GM21529 (cell line): Measurements from ENCODE around the gene FGGY.
"Not testable (repeated sequence)": the region's sequence is repeated elsewhere in the genome, so short reads cannot be mapped to it uniquely, and the experiment has no call there.

ENCODE experiments used
- ATAC-seq: cut with Tn5 transposase; IDR thresholded peaks from one replicate; pipeline ENCODE4 v1.9.1; 2021; ENCODE audit not compliant: unreplicated experiment

FGGY gene

DNA sequence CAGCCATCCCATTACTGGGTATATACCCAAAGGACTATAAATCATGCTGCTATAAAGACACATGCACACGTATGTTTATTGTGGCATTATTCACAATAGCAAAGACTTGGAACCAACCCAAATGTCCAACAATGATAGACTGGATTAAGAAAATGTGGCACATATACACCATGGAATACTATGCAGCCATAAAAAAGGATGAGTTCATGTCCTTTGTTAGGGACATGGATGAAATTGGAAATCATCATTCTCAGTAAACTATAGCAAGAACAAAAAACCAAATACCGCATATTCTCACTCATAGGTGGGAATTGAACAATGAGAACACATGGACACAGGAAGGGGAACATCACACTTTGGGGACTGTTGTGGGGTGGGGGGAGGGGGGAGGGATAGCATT lies 241.6 kb downstream of the FGGY start:
- not testable (repeated sequence) for ATAC-seq

DNA sequence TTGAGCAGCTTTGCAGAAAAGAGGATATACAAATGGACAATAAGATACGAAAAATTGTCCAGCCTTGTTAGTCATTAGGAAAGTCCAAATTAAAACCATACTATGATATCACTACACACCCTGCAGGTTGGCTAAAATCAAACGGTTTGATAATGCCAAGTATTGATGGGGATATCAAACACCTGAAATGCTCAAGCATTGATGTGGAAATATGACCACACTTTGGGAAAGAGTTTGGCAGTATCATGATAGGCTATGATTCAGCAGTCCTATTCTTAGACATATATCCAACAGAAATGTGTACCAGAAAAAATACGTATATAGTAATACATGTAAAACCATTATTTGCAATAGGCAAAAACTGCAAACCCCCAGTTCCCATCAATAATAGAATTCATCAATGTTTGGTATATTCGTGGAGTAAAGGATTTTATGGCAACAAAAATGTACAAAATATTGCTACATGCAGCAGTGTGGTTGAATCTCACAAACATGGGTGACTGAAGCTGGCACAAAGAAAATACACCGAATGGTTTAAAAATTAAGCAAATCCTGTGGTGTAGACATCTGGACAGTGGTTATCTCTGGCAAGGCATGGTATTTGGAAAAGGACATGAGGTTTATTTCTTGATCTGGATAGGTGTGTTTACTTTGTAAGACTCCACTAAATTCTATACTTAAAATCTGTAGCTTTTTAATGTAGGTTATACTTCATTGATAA lies 243.2 kb downstream of the FGGY start:
- ATAC-seq: no peak

DNA sequence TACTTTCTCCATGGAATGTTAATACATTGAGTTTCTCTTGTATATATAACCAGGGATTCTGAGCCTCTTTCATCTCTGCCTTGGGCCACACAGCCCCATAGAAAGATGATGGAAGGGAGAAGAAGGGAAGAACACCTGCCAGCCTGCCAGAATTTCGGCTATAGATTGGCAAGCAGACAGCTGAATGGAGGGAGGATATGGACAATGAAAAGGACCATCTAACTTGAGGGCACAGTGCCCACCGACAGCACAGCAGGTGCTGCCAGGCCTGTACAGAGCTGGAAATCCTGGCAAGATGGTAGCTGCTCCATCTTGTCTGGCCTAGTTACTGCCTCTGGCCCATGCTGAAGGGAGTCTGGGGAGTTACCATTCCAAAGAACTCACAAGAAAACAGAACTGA lies 244.3 kb downstream of the FGGY start:
- ATAC-seq: no peak

DNA sequence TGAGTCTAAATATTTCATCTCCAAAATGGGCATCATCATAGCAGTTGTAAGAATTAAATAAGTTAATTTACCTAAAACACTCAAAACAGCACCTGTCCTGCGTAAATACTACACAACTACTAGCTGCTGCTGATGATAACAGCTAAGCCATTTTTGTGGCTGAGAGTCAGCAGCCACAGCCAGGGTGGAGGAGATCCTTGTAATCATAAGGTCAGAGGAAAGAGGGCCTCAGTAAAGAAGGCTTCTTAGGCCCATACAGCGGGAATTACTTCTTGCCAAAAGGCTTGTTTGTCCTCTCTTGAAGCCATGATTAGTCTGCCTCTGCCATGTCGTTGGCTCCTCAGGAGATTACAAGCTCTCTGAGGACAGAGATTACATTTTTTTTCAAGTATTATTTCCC lies 245.0 kb downstream of the FGGY start:
- no peak for ATAC-seq

DNA sequence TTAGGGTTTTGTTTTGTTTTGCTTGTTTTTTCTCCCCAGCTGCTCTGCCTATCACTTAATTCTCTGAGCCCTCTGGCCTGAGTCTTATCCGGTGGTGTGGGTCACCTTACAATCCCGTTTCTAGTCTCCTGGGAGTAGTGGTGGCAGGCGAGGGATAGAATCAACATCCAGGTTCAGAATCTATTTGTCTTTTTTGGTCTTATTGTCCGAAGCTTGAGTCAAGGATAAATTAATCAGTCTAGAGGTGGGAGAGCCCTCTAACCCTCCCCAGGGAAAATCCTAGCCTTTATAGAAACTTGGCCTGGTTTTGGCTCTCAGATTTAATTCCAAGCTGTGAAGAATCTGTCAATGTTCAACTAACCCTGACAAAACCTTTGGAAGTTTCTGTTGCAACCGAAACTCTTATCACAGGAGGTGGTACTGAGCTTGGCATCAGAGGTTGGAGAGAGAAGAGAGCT lies 246.3 kb downstream of the FGGY start:
- no peak for ATAC-seq

DNA sequence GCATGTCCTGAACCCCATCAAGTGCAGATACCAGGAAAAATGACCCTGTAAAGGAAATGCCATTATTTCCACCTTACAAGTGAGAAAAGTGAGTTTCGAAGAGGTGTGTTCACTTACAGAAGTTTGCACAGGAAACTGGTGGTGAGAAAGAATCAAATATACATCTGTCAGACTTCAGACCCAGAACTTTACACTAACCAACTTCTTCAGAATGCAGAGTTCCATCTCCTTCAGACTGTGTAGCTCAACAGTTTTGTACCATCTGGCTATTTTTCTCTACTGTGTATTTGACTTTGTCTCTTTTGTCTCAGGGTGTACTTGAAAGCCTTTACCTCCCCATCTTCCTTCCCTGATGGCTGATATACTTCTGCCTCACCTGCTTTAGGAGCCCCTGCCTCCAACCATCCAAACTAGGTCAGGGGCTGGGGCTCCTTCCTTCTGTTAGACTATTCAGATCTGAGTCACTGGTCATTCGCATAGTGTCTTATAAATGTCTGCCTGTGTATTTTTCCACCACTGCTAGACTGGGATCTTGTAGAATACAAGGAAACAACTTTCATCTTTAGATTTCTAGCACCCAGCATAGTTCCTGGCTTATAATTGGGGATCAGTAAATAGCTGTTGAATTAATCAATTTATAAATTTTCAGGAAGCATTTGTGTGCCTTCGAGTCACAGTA lies 247.9 kb downstream of the FGGY start:
- ATAC-seq: no peak

DNA sequence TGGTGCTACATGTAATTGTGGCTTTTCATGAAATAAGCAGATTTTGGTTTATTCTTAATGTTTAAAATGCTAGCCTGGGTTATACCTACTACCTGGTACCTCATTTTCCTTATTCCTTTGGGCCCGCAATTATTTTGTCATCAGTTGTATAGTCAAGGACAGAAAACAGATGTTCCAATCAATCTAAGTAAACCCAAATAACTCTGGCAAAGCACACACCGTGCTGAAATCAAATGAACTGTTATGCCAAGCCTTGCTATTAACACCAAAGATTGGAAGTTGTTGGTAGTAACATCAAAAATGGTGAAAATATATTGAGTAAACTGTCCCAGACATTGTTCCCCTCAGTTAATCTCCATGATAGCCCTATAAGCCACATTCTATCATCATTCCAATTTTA lies 248.9 kb downstream of the FGGY start:
- ATAC-seq: no peak

DNA sequence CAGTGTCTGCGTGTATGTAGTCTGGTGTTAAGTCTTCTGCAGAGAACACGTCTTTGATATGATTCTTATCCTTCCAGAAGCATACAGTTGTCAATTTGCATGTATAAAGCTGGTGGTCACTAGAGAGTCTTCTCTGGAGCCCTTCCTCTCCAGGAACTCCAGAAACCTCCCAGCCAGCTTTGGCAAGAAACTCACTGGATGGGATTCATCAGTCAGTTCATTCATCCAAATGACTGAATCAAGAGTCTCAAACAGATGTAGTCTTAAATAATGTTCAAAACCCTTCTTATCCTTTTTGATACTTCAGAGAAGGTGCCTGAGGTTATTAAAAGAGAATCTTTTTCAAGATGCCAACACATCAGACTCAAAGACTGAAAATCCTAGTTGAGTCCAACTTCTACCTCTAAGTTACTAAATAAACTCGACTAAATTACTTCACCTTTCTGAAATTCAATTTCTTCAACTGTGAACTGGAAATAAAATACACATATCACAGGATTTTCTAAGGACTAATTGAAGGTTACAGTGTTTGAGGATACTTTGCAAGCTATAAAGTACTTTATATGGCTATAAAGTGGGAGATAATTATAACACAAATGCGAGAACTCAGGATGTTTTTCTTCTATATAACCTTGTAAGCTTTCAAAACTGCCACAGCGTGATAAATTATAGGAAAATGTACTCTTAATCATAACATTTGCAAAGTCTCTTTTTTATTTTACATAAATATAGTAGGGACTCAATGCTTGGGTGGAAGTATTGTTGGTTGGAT lies 252.4 kb downstream of the FGGY start:
- ATAC-seq: no peak

DNA sequence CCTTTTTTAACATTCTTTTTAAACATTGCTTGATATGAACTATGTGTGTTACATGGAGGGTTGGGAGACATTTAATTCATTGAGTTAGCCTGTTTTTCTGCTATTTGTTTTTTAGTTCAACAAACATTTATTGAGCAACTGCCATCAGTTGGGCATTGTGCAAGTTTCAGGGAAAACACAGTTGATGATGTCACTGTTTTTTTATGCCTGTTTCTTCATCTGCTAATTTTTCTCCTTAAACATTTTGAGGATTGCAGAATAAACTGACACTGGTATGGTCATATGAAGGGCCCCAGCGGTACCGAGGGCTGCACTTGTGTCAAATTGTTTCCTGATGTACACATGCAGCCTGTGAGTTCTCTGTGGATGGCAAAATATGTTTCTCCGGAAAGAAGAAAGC lies 253.0 kb downstream of the FGGY start:
- no peak for ATAC-seq

DNA sequence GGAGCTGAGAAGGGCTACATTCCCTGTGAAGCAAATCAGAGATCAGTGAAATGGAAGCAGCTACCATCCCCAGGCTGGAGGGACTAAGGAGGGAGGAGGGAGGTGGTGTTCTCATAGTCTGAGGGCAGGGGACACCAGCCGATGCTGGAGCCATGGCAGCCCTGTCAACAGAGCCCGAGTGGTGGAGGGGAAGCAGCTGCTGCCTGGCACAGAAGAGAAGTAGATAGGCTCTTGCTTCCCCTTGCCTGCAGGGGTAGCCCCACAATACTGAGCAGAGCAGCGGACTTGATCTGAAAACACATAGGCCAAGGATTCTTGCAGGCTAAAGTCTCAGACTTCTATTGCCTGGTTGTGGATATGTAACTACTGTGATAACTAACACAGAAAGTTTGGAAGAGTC lies 255.1 kb downstream of the FGGY start:
- no peak for ATAC-seq

DNA sequence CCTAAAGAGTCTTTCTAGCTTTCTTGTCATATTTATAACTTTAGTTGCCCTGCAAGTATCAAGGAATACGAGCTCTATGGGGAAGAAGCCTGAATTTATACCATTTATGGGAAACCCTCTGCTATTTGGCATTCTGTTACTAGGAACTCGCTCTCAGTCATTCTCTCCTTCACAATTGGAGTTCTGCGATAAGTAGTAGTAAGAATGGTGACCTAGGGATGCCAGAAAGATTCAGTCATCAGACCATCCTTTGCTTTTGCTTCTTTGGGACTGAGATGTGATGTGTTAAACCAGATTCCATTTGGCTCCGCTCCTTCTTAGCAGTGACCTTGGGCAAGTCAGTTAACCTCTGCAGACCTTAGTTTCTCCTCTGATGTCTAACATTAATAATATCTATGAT lies 256.5 kb downstream of the FGGY start:
- no peak for ATAC-seq

DNA sequence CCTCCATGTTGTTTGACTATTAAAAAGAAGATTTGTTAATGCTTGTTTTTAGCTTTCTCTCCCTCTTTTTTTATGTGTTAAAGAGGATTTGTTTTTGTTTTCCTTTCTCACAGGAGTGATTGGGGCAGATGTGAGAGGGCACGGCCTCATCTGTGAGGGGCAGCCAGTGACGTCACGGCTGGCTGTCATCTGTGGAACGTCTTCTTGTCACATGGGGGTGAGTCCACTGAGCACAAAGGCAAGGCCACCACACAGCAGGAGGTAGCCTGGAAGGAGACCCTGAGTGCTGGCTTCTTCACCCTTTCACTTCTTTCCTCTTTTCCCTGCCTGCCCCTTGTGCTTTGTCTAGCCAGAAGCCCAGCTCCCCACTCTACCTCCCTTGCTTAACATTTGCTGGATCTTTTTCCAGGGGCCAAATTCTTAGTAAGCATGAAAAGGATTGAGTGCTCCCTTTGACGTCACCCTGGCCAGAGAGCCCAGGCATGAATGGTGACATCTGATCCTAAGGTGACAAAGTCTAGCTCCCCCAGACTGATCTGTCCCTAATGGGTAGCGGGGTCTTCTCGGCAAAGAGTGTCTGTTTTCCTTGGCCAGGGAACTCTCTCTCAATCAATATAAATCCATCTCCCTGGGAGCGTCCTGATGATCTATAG lies 257.2 kb downstream of the FGGY start:
- ATAC-seq: no peak

DNA sequence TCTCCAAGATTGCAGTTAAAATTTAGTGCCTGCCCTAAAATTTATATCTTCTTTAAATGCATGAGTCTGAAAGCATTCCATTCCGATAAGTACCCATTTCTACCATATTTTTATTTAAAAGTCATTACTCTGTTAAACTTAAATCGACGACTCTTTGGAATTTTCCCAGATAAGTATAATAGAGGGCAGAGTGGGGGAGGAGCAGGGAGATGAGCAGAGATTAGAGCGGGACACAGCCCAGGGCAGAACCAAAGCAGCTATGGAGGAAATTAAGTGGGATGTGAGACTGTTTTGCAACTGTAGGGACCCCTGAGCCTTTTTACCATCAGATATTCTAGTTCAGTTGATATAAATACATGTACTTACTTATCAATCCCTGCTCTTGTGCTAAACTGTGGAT lies 257.9 kb downstream of the FGGY start:
- ATAC-seq: no peak

DNA sequence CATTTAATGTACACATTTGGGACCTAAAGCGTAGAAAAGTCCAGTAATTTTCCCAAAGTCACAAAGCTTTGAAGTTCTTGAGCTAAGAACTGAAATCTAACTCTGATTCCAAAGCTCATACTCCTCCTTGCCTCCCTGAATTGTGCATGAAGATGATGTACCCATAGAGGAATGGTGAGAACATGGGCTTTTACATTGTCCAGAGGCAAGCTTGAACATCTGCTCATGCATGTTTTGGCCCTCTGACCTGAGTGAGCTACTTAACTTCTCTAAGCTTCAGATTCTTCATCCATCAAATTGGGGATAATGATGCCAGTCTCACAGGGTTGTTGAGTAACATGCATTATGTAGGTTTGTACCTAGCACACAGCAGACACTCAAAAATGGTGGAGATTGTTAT lies 259.5 kb downstream of the FGGY start:
- ATAC-seq: no peak

DNA sequence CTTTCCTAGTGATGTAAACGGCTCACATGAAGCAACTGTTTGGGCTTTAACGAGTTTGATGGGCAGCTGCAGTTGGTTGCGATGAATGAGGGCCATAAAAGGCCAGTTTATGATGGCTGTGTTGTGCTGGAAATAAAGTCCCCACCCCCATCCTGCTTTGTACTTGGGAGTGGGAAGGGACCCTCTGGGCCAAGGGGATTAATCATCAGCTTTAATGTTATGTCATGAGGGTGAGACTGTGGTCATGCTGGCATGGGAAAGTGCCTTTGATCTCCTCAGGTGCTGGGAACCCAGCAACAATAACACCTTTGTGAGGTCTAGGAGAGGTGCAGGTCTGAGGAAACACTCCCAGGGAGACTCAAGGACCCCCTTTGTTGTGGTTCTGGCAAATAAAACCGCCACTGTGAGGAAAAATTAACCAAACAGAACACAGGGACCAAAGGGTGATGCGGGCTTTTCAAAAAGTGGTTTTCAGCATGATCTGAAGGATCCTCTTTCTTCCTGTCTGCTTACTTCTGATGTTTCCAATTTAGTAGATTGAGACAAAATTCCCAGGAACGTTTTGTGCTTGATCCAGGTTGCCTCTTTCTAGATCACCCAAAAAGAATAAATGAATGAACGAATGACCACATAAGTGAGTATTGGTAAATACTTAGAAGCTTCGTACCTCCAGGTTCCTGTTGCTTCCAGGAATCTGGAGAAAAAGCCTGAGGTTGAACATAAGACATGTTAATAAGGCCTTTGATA lies 260.1 kb downstream of the FGGY start:
- no peak for ATAC-seq

DNA sequence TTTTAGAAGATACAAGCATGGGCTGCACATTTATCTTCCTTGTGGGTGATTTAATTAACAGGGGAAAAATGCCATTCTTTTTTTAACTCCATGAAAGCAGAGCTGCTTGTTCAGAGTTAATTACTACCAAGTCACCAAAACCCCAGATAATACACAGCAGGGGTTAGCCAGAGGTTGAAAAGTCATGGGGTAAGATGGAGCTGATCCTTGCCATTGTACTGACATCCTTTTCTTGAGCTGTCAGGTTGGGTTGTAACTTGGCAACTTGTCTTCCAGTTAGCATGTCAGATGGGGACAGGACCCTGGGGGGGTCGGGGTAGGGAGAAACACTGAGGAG lies 260.6 kb downstream of the FGGY start:
- no peak for ATAC-seq

DNA sequence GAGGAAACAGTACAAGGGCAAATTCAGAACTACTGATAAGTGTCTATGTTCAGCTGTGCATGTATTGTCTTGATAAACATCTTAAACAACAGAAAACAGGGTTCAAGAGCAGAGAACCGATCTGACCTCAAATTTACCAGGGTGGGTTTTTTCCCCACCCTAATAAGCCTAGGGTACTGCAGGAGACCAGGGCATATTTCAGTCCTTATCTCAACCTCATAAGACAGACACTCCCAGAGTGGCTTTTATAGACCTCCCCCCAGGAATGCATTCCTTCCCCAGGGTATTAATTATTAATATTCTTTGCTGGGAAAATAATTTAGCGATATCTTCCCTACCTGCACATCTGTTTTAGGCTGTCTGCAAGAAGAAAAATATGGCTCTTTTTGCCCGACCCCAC lies 261.7 kb downstream of the FGGY start:
- not testable (repeated sequence) for ATAC-seq

DNA sequence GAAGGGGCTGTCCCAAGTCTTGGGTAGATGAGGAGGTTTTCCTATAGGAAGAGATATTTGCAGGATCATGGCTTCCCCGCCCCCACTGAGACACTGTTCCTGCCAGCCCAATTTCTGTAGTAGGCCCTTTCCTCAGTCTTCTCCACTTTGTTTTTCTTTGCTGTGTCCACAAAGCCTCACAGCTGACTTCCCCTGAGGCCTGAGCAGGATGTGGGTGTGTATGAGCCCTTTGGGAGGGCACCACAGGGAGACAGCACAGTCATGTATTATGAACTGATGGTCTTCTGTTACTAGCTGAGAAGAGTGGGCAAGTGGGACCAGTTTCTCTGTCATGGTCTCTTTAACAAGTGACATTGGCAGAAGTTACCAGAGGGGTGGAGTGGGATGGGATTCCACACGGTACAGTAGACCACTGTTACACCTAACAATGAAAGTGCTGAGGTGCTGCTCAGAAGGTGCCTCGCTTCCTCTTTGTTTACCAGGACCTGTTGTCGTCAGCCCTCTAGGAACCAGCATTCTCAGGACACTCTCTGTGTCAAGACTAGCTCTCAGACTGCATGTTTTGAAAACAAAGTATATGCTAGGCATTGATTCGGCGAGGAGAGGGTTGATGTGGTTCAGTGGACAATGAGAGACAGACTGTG lies 264.0 kb downstream of the FGGY start:
- peak; percentile 75 for ATAC-seq

DNA sequence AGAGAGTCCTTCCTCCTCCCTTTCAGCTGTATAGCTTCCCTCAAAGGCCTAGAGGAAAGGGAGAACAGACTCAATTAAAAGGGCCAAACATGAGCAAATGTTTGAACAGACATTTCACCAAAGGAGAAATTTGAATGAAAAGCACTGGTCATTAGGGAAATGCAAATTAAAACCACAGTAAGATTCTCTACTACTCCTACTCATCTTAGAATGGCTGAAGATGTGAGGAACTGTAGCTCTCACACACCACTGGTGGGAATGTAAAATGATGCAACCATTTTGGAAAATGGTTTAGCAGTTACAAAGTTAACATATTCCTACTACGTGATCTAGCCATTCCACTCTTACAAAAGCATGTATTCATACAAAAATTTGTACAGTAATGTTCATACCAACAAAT lies 264.9 kb downstream of the FGGY start:
- no peak for ATAC-seq

DNA sequence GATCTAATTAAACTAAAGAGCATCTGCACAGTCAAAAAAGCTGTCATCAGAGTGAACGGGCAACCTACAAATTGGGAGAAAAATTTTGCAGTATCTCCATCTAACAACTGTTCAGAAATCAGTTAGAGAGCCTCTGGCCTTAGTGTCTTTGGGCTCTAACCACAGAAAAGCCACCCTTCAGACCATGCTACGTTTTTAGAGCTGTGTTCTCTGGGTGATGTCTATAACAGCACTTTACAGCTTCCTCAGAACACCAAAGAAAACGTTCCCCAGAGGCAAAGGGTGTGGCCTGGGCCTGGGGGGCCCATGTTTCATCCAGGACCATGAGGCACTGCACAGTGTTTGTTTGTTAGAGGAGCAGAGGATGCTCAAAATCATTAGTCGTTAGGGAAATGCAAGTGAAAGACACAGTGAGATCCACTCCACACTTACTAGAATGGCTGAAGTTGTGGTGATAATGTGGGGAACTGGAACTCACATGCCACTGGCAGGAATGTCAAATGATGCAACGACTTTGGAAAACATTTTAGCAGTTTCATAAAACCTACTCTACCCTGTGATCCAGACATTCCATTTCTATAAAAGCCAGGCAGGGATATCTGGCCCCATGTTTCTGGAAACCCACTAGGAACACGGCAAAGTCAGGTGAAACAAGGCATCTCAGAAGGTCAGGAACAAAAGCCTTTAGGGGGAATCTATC lies 267.4 kb downstream of the FGGY start:
- no peak for ATAC-seq
